ENCODE results near the gene BCL3. TPM values are rescaled to one million over a fixed set of nuclear protein-coding genes. Genes with fewer than 3 reads are reported as not detected.

Gene BCL3
- total and polyA plus RNA-seq, 7 donors = 5.7 to 36.4 (median 13.3) TPM

- Histone ChIP-seq H3K27ac (no peak overlapping the region), H3K27me3 (ENCODE audit: insufficient read depth in 3 of 3, low read length in 2 of 3) (no peaks in the 10 kb centered on the region), H3K36me3 (ENCODE audit: insufficient read depth in 1 of 2, low read depth in 1 of 2) (no peaks in the 10 kb centered on the region), H3K4me3 (no peak overlapping the region), H3K4me1 (no peaks in the 10 kb centered on the region), H3K9me3 (no peaks in the 10 kb centered on the region)
- ATAC-seq = no peak
- intact Hi-C loops (cut with DNase I) = loop anchor here in 1 of 2 donors (10.0 kb wide), 1 partner anchor 115 kb away; the partner anchor contains the start of gene NECTIN2
- 95 to 96% (median 95%) methylated on average over 8 of the region's 8 CpGs for WGBS, 3 donors
- no peak for TF ChIP-seq CTCF (IDR thresholded peaks at IDR 0.05)
- no peak for DNase-seq
These were observed 18.9 kb upstream of the BCL3 start for GRCh38 chr19:44729516-44730033.

DNA sequence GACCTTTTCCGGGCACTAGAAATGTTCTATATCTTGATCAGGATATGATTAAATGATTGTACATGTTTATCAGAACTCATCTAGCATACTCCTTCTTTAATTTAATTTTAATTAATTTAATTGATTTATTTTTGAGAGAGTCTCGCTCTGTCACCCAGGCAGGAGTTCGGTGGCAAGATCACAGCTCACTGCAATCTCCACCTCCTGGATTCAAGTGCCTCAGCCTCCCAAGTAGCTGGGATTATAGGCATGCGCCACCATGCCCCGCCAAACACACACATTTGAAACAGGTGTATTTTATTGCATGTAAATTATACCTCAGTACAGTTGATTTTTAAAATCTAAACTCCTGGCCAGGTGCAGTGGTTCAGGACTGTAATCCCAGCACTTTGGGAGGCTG is 17.4 kb upstream of the BCL3 start:
- Histone ChIP-seq H3K36me3 (ENCODE audit: insufficient read depth in 1 of 2, low read depth in 1 of 2) (no peaks in the 10 kb centered on the region), H3K9me3 (no peaks in the 10 kb centered on the region), H3K27ac (no peak overlapping the region), H3K27me3 (ENCODE audit: insufficient read depth in 3 of 3, low read length in 2 of 3) (no peaks in the 10 kb centered on the region), H3K4me3 (no peak overlapping the region), H3K4me1 (no peaks in the 10 kb centered on the region)
- WGBS, 3 donors = 91 to 97% (median 93%) methylated on average over 5 of the region's 5 CpGs
- intact Hi-C loops (cut with DNase I) = no loop called here
- ATAC-seq = no peak
- no peak for DNase-seq
- TF ChIP-seq CTCF (IDR thresholded peaks at IDR 0.05) = no peak

GRCh38 chr19:44731622-44732021 is 16.9 kb upstream of the BCL3 start:
- WGBS, 3 donors = 75 to 81% (median 78%) methylated on average over 5 of the region's 5 CpGs
- no peak for TF ChIP-seq CTCF (IDR thresholded peaks at IDR 0.05)

GRCh38 chr19:44732235-44733014 is 16.1 kb upstream of the BCL3 start:
- WGBS, 3 donors = 78 to 88% (median 84%) methylated on average over 11 of the region's 11 CpGs
- Histone ChIP-seq H3K36me3 (ENCODE audit: insufficient read depth in 1 of 2, low read depth in 1 of 2) (no peaks in the 10 kb centered on the region), H3K9me3 (no peaks in the 10 kb centered on the region), H3K27me3 (ENCODE audit: insufficient read depth in 3 of 3, low read length in 2 of 3) (no peaks in the 10 kb centered on the region), H3K27ac (no peak overlapping the region), H3K4me3 (no peak overlapping the region), H3K4me1 (no peaks in the 10 kb centered on the region)
- TF ChIP-seq CTCF (IDR thresholded peaks at IDR 0.05) = no peak
- intact Hi-C loops (cut with DNase I) = no loop called here
- DNase-seq (no peak), ATAC-seq (no peak)

More at GRCh38 chr19:44731622-44732021, 16.9 kb upstream of the BCL3 start:
- no peaks in the 10 kb centered on the region for H3K9me3 ChIP-seq
- no peaks in the 10 kb centered on the region for H3K36me3 ChIP-seq (ENCODE audit: insufficient read depth in 1 of 2, low read depth in 1 of 2)
- ATAC-seq (no peak), DNase-seq (no peak)
- H3K27ac ChIP-seq = no peak overlapping the region
- no peaks in the 10 kb centered on the region for H3K27me3 ChIP-seq (ENCODE audit: insufficient read depth in 3 of 3, low read length in 2 of 3)
- no peak overlapping the region for H3K4me3 ChIP-seq
- no peaks in the 10 kb centered on the region for H3K4me1 ChIP-seq
- intact Hi-C loops (cut with DNase I) = no loop called here
